ENCODE data around the gene DNAJB9.

Gene DNAJB9

DNA sequence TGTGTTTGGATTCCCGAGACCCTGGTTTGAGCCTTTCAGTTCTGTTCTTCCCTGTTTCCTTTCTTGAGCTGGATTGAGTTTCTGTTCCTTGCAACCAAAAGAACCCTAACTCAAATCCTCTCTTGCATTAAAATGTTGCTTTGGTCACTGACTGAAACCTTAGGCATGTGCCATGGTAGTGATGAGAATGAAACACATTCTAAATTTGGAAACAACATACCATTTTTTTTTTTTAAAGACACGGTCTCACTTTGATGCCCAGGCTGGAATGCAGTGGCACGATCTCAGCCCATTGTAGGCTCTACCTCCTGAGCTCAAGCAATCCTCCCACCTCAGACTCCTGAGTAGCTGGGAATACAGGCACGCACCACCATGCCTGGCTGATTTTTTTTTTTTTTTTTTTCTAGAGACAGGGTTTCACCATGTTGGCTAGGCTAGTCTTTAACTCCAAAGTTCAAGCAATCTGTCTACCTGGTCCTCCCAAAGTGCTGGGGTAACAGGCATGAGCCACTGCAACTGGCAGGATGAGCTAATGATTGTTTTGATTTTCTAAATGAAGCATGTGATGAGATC lies 8.5 kb upstream of the DNAJB9 start:
- Histone ChIP-seq H3K27ac (ENCODE audit: low read depth, low read length) (no peak overlapping the region), H3K9ac (ENCODE audit: low read length in 5 of 5) (no peak overlapping the region), H3K27me3 (ENCODE audit: control insufficient read depth in 5 of 5, insufficient read depth in 4 of 5, low read length in 5 of 5) (no peaks in the 10 kb centered on the region), H3K4me3 (ENCODE audit: low read depth in 1 of 5, low read length in 5 of 5) (no peak overlapping the region), H3K4me1 (ENCODE audit: control insufficient read depth in 5 of 5, insufficient read depth in 5 of 5, low read length in 5 of 5) (no peaks in the 10 kb centered on the region), H3K9me3 (ENCODE audit: control insufficient read depth in 5 of 5, low read length in 5 of 5) (peaks cover 3 to 8% (median 7%) of the 10 kb centered on the region in 5 donors), H3K36me3 (ENCODE audit: control insufficient read depth in 5 of 5, insufficient read depth in 5 of 5, low read length in 5 of 5) (peaks cover 0 to 12% (median 8%) of the 10 kb centered on the region in 5 donors)

DNA sequence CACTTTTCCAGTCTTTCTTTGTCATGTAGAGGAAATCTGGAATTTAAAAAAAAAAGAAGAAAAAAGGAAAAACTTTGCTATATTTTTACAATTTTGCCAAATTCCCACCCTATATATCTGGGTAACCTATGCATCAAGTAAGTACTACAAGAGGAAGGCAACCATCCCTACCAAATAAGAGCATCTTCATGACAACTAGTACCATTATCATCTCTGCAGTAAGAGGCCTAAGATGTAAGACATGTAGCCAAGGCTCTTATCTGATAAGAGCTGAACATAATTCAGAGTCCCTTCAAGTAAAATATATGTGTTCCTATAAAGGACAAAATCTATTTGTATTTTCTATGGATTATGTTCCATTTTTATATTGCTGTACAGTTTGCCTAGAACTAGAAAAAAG lies 3.7 kb upstream of the DNAJB9 start:
- Histone ChIP-seq H3K9ac (ENCODE audit: low read length in 5 of 5) (no peak overlapping the region), H3K4me1 (ENCODE audit: control insufficient read depth in 5 of 5, insufficient read depth in 5 of 5, low read length in 5 of 5) (peaks cover 0 to 27% (median 22%) of the 10 kb centered on the region in 5 donors), H3K36me3 (ENCODE audit: control insufficient read depth in 5 of 5, insufficient read depth in 5 of 5, low read length in 5 of 5) (peaks cover 0 to 12% (median 6%) of the 10 kb centered on the region in 5 donors), H3K9me3 (ENCODE audit: control insufficient read depth in 5 of 5, low read length in 5 of 5) (no peaks in the 10 kb centered on the region), H3K27me3 (ENCODE audit: control insufficient read depth in 5 of 5, insufficient read depth in 4 of 5, low read length in 5 of 5) (no peaks in the 10 kb centered on the region), H3K4me3 (ENCODE audit: low read depth in 1 of 5, low read length in 5 of 5) (no peak overlapping the region), H3K27ac (ENCODE audit: low read depth, low read length) (no peak overlapping the region)

DNA sequence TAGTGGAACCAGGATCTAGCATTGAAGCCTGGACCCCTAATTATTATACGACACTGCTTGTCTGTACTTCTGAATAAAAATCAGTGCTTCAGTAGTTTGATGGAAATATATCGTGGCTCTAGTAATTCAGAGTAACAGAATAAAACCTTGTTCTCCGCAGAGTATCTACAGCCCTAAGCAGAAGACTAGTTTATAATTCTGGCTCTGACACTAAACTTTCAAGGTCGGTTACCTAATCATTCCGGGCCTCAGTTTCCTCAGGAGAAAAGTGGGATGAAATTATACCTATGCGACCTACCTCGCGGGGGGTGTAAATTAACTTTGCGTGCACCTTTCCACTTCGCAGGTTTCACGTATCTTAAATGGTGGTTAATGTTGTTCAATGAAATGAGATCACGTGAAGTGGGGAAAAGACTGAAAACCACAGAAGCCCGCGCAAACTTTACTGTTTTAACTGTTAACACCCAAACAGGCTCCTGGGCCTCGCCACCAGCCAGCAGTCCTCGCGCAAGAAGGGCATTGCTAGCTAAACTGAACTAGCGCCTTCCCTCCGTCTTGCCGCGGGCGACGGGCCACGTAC lies 783 bp upstream of the DNAJB9 start:
- no peaks in the 10 kb centered on the region for H3K9me3 ChIP-seq (ENCODE audit: control insufficient read depth in 5 of 5, low read length in 5 of 5)
- H3K27ac ChIP-seq (ENCODE audit: low read depth, low read length) = peak overlapping the region; percentile 100
- peak overlapping the region; percentile 72 to 96 (median 92) for H3K4me3 ChIP-seq (ENCODE audit: low read depth in 1 of 5, low read length in 5 of 5)
- no peaks in the 10 kb centered on the region for H3K27me3 ChIP-seq (ENCODE audit: control insufficient read depth in 5 of 5, insufficient read depth in 4 of 5, low read length in 5 of 5)
- H3K4me1 ChIP-seq (ENCODE audit: control insufficient read depth in 5 of 5, insufficient read depth in 5 of 5, low read length in 5 of 5) = peaks cover 0 to 41% (median 27%) of the 10 kb centered on the region in 5 donors
- H3K9ac ChIP-seq (ENCODE audit: low read length in 5 of 5) = peak overlapping the region; percentile 88 to 100 (median 98)
- peaks cover 0 to 16% (median 9%) of the 10 kb centered on the region in 5 donors for H3K36me3 ChIP-seq (ENCODE audit: control insufficient read depth in 5 of 5, insufficient read depth in 5 of 5, low read length in 5 of 5)

DNA sequence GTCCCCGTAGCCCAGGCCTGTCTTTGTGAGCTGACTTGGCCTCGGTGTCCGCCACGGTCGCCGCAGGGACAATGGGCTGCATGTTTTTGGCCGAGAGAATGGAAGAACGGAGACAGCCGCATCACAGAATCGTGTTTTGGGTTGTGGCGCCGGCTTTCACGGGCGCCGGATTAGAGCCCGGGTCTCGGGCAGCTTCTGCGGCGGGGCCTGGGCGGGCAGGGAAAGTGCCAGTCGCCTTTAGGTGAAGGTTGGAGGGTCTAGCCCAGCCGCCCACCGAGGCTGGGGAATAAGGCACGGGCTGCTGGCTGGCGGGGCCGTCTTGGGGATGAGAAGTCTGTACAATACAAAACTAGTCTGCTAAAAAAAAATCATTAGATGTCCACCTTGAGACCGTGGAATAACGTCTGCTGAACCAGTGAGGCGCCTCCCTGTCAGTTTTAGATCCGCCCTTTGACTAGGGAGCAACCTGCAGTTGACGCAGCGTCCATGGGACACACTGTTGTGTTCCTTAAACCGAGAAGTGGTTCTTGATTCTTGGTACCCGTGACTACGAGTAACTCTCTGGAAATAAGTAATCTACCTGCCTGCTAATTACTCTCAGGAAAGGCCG lies 577 bp downstream of the DNAJB9 start:
- peak overlapping the region; percentile 100 for H3K27ac ChIP-seq (ENCODE audit: low read depth, low read length)
- peaks cover 3 to 18% (median 4%) of the 10 kb centered on the region in 5 donors for H3K36me3 ChIP-seq (ENCODE audit: control insufficient read depth in 5 of 5, insufficient read depth in 5 of 5, low read length in 5 of 5)
- no peaks in the 10 kb centered on the region for H3K27me3 ChIP-seq (ENCODE audit: control insufficient read depth in 5 of 5, insufficient read depth in 4 of 5, low read length in 5 of 5)
- H3K4me3 ChIP-seq (ENCODE audit: low read depth in 1 of 5, low read length in 5 of 5) = peak overlapping the region; percentile 78 to 96 (median 92)
- H3K9me3 ChIP-seq (ENCODE audit: control insufficient read depth in 5 of 5, low read length in 5 of 5) = no peaks in the 10 kb centered on the region
- H3K9ac ChIP-seq (ENCODE audit: low read length in 5 of 5) = peak overlapping the region; percentile 78 to 98 (median 97)
- peaks cover 0 to 46% (median 30%) of the 10 kb centered on the region in 5 donors for H3K4me1 ChIP-seq (ENCODE audit: control insufficient read depth in 5 of 5, insufficient read depth in 5 of 5, low read length in 5 of 5)

DNA sequence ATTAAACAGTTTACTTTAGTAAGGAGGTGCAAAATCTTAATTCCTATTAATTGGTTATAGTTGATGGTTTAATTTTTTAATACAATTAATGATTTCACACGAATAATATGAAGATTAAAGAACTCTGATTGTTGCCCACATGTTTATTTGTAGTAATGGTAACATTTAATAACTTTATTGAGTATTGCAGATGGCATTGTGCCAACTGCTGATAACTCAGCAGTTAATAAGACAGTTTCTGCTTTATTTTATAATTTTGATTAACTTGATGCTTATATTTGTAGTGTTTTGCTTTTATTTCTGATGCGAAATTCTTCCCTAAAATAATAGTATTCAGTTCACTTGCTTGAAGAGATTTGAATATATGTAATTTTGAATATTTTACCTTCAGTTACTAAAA lies 2.8 kb downstream of the DNAJB9 start:
- Histone ChIP-seq H3K27me3 (ENCODE audit: control insufficient read depth in 5 of 5, insufficient read depth in 4 of 5, low read length in 5 of 5) (no peaks in the 10 kb centered on the region), H3K9ac (ENCODE audit: low read length in 5 of 5) (no peak overlapping the region), H3K27ac (ENCODE audit: low read depth, low read length) (no peak overlapping the region), H3K36me3 (ENCODE audit: control insufficient read depth in 5 of 5, insufficient read depth in 5 of 5, low read length in 5 of 5) (peaks cover 0 to 19% (median 5%) of the 10 kb centered on the region in 5 donors), H3K4me1 (ENCODE audit: control insufficient read depth in 5 of 5, insufficient read depth in 5 of 5, low read length in 5 of 5) (peaks cover 0 to 41% (median 30%) of the 10 kb centered on the region in 5 donors), H3K9me3 (ENCODE audit: control insufficient read depth in 5 of 5, low read length in 5 of 5) (no peaks in the 10 kb centered on the region), H3K4me3 (ENCODE audit: low read depth in 1 of 5, low read length in 5 of 5) (no peak overlapping the region)

DNA sequence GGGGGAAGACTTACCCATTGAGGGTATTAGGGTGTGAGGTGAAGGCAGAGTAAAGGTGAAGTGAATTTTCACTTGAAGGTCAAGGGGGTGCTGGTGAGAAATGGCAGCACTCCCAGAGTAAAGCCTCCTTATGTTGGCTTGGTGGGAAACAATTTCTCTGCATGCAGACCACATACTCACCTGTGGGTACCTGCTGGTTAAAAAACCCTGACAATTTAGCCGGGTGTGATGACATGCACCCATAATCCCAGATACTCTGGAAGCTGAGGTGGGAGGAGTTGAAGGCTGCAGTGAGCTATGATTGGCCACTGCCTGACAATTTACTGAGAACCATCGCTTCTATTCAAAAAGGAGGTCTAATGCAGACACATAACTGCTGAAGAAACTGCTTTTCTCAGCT lies 5.5 kb downstream of the DNAJB9 start:
- H3K4me1 ChIP-seq (ENCODE audit: control insufficient read depth in 5 of 5, insufficient read depth in 5 of 5, low read length in 5 of 5) = peaks cover 0 to 26% (median 18%) of the 10 kb centered on the region in 5 donors
- H3K9me3 ChIP-seq (ENCODE audit: control insufficient read depth in 5 of 5, low read length in 5 of 5) = peaks cover 0 to 9% (median 5%) of the 10 kb centered on the region in 5 donors
- H3K27me3 ChIP-seq (ENCODE audit: control insufficient read depth in 5 of 5, insufficient read depth in 4 of 5, low read length in 5 of 5) = no peaks in the 10 kb centered on the region
- no peak overlapping the region for H3K27ac ChIP-seq (ENCODE audit: low read depth, low read length)
- no peak overlapping the region for H3K9ac ChIP-seq (ENCODE audit: low read length in 5 of 5)
- H3K4me3 ChIP-seq (ENCODE audit: low read depth in 1 of 5, low read length in 5 of 5) = no peak overlapping the region
- H3K36me3 ChIP-seq (ENCODE audit: control insufficient read depth in 5 of 5, insufficient read depth in 5 of 5, low read length in 5 of 5) = peaks cover 4 to 32% (median 14%) of the 10 kb centered on the region in 5 donors

DNA sequence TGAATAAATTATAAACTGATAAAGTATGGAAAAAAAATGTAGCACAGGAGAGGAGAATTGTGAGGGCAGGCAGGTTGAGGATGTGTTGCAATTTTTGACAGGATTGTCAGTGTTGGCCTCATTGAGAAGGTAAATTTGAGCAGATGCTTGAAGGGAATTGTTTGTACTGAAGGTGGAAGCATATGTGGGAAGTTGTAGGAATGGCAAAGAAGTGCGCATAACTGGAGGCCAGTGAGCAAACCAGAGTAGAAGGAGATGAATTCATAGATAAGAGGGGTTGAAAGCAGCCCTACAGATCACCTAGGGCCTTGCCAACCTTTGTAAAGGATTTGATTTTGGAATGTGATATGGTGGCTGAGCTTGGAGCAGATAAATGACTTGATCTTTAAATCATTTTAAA lies 6.4 kb downstream of the DNAJB9 start:
- Histone ChIP-seq H3K9ac (ENCODE audit: low read length in 5 of 5) (no peak overlapping the region), H3K27ac (ENCODE audit: low read depth, low read length) (no peak overlapping the region), H3K36me3 (ENCODE audit: control insufficient read depth in 5 of 5, insufficient read depth in 5 of 5, low read length in 5 of 5) (peaks cover 4 to 32% (median 14%) of the 10 kb centered on the region in 5 donors), H3K27me3 (ENCODE audit: control insufficient read depth in 5 of 5, insufficient read depth in 4 of 5, low read length in 5 of 5) (no peaks in the 10 kb centered on the region), H3K4me1 (ENCODE audit: control insufficient read depth in 5 of 5, insufficient read depth in 5 of 5, low read length in 5 of 5) (peaks cover 0 to 18% (median 13%) of the 10 kb centered on the region in 5 donors), H3K4me3 (ENCODE audit: low read depth in 1 of 5, low read length in 5 of 5) (no peak overlapping the region), H3K9me3 (ENCODE audit: control insufficient read depth in 5 of 5, low read length in 5 of 5) (peaks cover 0 to 12% (median 5%) of the 10 kb centered on the region in 5 donors)

DNA sequence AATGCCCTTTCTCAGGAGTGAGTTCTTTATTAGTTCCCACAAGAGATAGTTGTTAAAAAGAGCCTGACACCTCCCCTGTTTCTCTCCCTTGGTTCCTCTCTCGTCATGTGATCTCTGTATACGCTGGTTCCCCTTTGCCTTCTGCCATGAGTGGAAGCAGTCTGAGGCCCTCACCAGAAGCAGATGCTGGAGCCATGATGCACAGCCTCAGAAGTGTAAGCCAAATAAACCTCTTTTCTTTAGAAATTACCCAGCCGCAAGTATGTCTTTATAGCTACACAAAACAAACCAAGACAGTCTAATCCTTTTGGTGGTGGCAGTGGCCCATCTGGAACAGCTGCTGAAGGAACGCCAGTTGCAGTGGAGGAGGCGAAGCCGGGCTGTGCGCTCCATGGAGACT lies 9.3 kb downstream of the DNAJB9 start:
- peaks cover 4 to 20% (median 14%) of the 10 kb centered on the region in 5 donors for H3K36me3 ChIP-seq (ENCODE audit: control insufficient read depth in 5 of 5, insufficient read depth in 5 of 5, low read length in 5 of 5)
- peaks cover 0 to 12% (median 5%) of the 10 kb centered on the region in 5 donors for H3K9me3 ChIP-seq (ENCODE audit: control insufficient read depth in 5 of 5, low read length in 5 of 5)
- H3K9ac ChIP-seq (ENCODE audit: low read length in 5 of 5) = no peak overlapping the region
- H3K4me3 ChIP-seq (ENCODE audit: low read depth in 1 of 5, low read length in 5 of 5) = no peak overlapping the region
- no peak overlapping the region for H3K27ac ChIP-seq (ENCODE audit: low read depth, low read length)
- H3K4me1 ChIP-seq (ENCODE audit: control insufficient read depth in 5 of 5, insufficient read depth in 5 of 5, low read length in 5 of 5) = peaks cover 0 to 15% (median 7%) of the 10 kb centered on the region in 5 donors
- H3K27me3 ChIP-seq (ENCODE audit: control insufficient read depth in 5 of 5, insufficient read depth in 4 of 5, low read length in 5 of 5) = no peaks in the 10 kb centered on the region

DNA sequence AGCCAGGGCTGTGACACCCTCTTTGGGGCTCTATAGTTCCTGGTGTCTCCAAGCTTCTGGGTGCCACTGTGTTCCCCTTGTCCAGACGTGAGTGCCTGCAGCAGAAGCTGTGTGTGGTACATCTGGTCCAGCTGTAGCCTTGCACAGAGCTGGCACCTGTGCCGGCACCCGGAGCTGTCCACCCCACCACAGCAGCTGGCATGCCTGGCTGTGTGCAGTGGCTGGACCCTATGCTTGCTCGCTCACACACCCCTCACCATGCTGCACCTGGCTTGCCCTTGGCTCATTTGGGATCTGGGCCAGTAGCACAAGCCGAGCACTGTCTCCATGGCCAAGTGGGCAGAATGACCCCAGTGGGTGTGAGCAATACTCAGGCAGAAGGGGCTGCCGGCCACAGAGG lies 10.6 kb downstream of the DNAJB9 start:
- H3K36me3 ChIP-seq (ENCODE audit: control insufficient read depth in 5 of 5, insufficient read depth in 5 of 5, low read length in 5 of 5) = peaks cover 4 to 14% (median 10%) of the 10 kb centered on the region in 5 donors
- peaks cover 0 to 12% (median 5%) of the 10 kb centered on the region in 5 donors for H3K9me3 ChIP-seq (ENCODE audit: control insufficient read depth in 5 of 5, low read length in 5 of 5)
- H3K27me3 ChIP-seq (ENCODE audit: control insufficient read depth in 5 of 5, insufficient read depth in 4 of 5, low read length in 5 of 5) = no peaks in the 10 kb centered on the region
- H3K4me3 ChIP-seq (ENCODE audit: low read depth in 1 of 5, low read length in 5 of 5) = no peak overlapping the region
- H3K4me1 ChIP-seq (ENCODE audit: control insufficient read depth in 5 of 5, insufficient read depth in 5 of 5, low read length in 5 of 5) = peaks cover 0 to 10% (median 5%) of the 10 kb centered on the region in 5 donors
- no peak overlapping the region for H3K9ac ChIP-seq (ENCODE audit: low read length in 5 of 5)
- no peak overlapping the region for H3K27ac ChIP-seq (ENCODE audit: low read depth, low read length)
